Activated CD4-positive, alpha-beta T cell treated with anti-CD3 and anti-CD28 coated beads for 36 hours (primary cell): Measurements from ENCODE around the gene OGFOD3. TPM values are rescaled to one million over a fixed set of nuclear protein-coding genes. Genes with fewer than 3 reads are reported as not detected.
A peak's percentile ranks its signal among the peaks of the same experiment; 100 is the strongest.

Experiments
- ATAC-seq: fragments of 200-7000 bp; cut with Tn5 transposase; one replicate; pipeline ENCODE4 v1.10.0; 2021; ENCODE audit warnings: mild to moderate bottlenecking, moderate library complexity
- CTCF ChIA-PET: fragments of 350-600 bp; sonication (Branson Sonifier 250); formaldehyde crosslinking; loops from one replicate; lab custom pipeline; 2021; ENCODE audit warnings: antibody characterized with exemption; lab: Charles Lee
- POLR2A ChIA-PET: fragments of 350-600 bp; sonication (Branson Sonifier 250); formaldehyde crosslinking; loops from one replicate; lab custom pipeline; 2021; ENCODE audit warnings: antibody characterized with exemption, inconsistent platforms; lab: Charles Lee
- DNase-seq: peaks from one replicate; pipeline ENCODE4 v3.0.0-alpha.2; 2020
- H3K27ac Mint-ChIP-seq: one replicate; pipeline ENCODE4 v1.8.0; 2021; ENCODE audit warnings: mixed read lengths
- H3K27me3 Mint-ChIP-seq: one replicate; pipeline ENCODE4 v1.8.0; 2021; ENCODE audit warnings: mixed read lengths
- H3K36me3 Mint-ChIP-seq: one replicate; pipeline ENCODE4 v1.8.0; 2021; ENCODE audit warnings: low read depth, mixed read lengths
- H3K4me1 Mint-ChIP-seq: one replicate; pipeline ENCODE4 v1.8.0; 2021; ENCODE audit warnings: mixed read lengths
- H3K4me3 Mint-ChIP-seq: one replicate; pipeline ENCODE4 v1.8.0; 2021; ENCODE audit warnings: mild to moderate bottlenecking, moderate library complexity, mixed read lengths
- H3K9me3 Mint-ChIP-seq: one replicate; pipeline ENCODE4 v1.8.0; 2021; ENCODE audit warnings: low read depth, mixed read lengths
- intact Hi-C, 2 experiments: fragments of 100-400 bp; cut with DNase I in 1 of 2; cut with micrococcal nuclease in 1 of 2; formaldehyde crosslinking; loops; one replicate each; pipeline versions ENCODE4 v1.14.2 to v1.15.1; 2022 to 2024; cut with DNase I, micrococcal nuclease
- total RNA-seq, 2 experiments: library from RNA; stranded (reverse); gene quantifications; one replicate each; pipeline ENCODE4 v1.2.3, GENCODE V29; 2021

OGFOD3 gene
- total RNA-seq, 2 experiments from 2014 or later, result 20.0 to 22.3 TPM

GRCh38 chr17:82429824-82430223 lies 11.4 kb upstream of the OGFOD3 start:
- H3K9me3 Mint-ChIP-seq, result no peaks in the 10 kb centered on the region
- no peak for ATAC-seq
- no peak for DNase-seq
- no peak overlapping the region for H3K4me3 Mint-ChIP-seq
- POLR2A ChIA-PET, result no interaction called here
- H3K27me3 Mint-ChIP-seq, result no peaks in the 10 kb centered on the region
- H3K4me1 Mint-ChIP-seq, result peaks cover 13% of the 10 kb centered on the region
- peak overlapping the region; percentile 9 for H3K27ac Mint-ChIP-seq
- intact Hi-C loops, result no loop called here
- CTCF ChIA-PET, result no interaction called here
- H3K36me3 Mint-ChIP-seq, result peaks cover 3% of the 10 kb centered on the region

GRCh38 chr17:82428546-82428945 lies 10.2 kb upstream of the OGFOD3 start:
- ChIA-PET CTCF (interaction anchor here (0.9 kb wide), 1 partner anchor 9 kb away, joined by 3 read pairs; no protein-coding TSS in a partner anchor), POLR2A (interaction anchor here (0.6 kb wide), 1 partner anchor 103 kb away, joined by 3 read pairs; no protein-coding TSS in a partner anchor)
- Mint-ChIP-seq H3K4me1 (peaks cover 7% of the 10 kb centered on the region), H3K4me3 (no peak overlapping the region), H3K27me3 (no peaks in the 10 kb centered on the region), H3K36me3 (peaks cover 3% of the 10 kb centered on the region), H3K9me3 (no peaks in the 10 kb centered on the region), H3K27ac (no peak overlapping the region)
- intact Hi-C loops, result no loop called here
- no peak for ATAC-seq
- no peak for DNase-seq

- H3K4me3 Mint-ChIP-seq, result no peak overlapping the region
- peaks cover 2% of the 10 kb centered on the region for H3K9me3 Mint-ChIP-seq
- peaks cover 26% of the 10 kb centered on the region for H3K36me3 Mint-ChIP-seq
- DNase-seq (no peak), ATAC-seq (no peak)
- peaks cover 7% of the 10 kb centered on the region for H3K4me1 Mint-ChIP-seq
- intact Hi-C loops, result no loop called here
- H3K27ac Mint-ChIP-seq, result peak overlapping the region; percentile 32
- POLR2A ChIA-PET, result no interaction called here
- no peaks in the 10 kb centered on the region for H3K27me3 Mint-ChIP-seq
- CTCF ChIA-PET, result interaction anchor here (0.5 to 2.0 kb wide), 9 partner anchors 13 to 872 kb away, joined by 3 to 5 read pairs (median 3); no protein-coding TSS in a partner anchor
Measured at GRCh38 chr17:82424863-82425159, 6.4 kb upstream of the OGFOD3 start.

- POLR2A ChIA-PET, result no interaction called here
- Mint-ChIP-seq H3K4me1 (peaks cover 11% of the 10 kb centered on the region), H3K27ac (peak overlapping the region; percentile 32), H3K4me3 (no peak overlapping the region), H3K9me3 (peaks cover 2% of the 10 kb centered on the region), H3K36me3 (peaks cover 24% of the 10 kb centered on the region), H3K27me3 (no peaks in the 10 kb centered on the region)
- CTCF ChIA-PET, result interaction anchor here (0.6 to 2.0 kb wide), 10 partner anchors 13 to 872 kb away, joined by 3 to 5 read pairs (median 3); no protein-coding TSS in a partner anchor
- intact Hi-C loops, result no loop called here
- peak; percentile 78 for ATAC-seq
- DNase-seq, result peak; percentile 83
Measured at GRCh38 chr17:82424001-82424862, 5.8 kb upstream of the OGFOD3 start.

- Mint-ChIP-seq H3K4me3 (peak overlapping the region; percentile 73), H3K36me3 (peaks cover 27% of the 10 kb centered on the region), H3K9me3 (peaks cover 2% of the 10 kb centered on the region), H3K27me3 (no peaks in the 10 kb centered on the region), H3K4me1 (peaks cover 18% of the 10 kb centered on the region), H3K27ac (peak overlapping the region; percentile 7)
- ChIA-PET POLR2A (no interaction called here), CTCF (interaction anchor here (0.7 to 1.6 kb wide), 6 partner anchors 9 to 781 kb away, joined by 3 to 7 read pairs (median 3); no protein-coding TSS in a partner anchor)
- intact Hi-C loops, result loop anchor here (2.0 to 10.0 kb wide), 4 partner anchors 31 to 397 kb away; partner anchors contain the start of genes CENPX (in 1 of the 2), CYBC1 (in 1 of the 2) and LRRC45 (in 1 of the 2)
- DNase-seq (no peak), ATAC-seq (no peak)
Measured at GRCh38 chr17:82419540-82419939, 1.2 kb upstream of the OGFOD3 start.

- intact Hi-C loops, result loop anchor here in 1 of 2 experiments (10.0 kb wide), 1 partner anchor 182 kb away; no protein-coding TSS in a partner anchor
- H3K4me3 Mint-ChIP-seq, result no peak overlapping the region
- ATAC-seq (no peak), DNase-seq (peak; percentile 39)
- peaks cover 26% of the 10 kb centered on the region for H3K36me3 Mint-ChIP-seq
- ChIA-PET CTCF (interaction anchor here (0.7 to 1.4 kb wide), 7 partner anchors 9 to 211 kb away, joined by 3 to 8 read pairs (median 3); no protein-coding TSS in a partner anchor), POLR2A (no interaction called here)
- no peaks in the 10 kb centered on the region for H3K27me3 Mint-ChIP-seq
- no peaks in the 10 kb centered on the region for H3K9me3 Mint-ChIP-seq
- no peak overlapping the region for H3K27ac Mint-ChIP-seq
- H3K4me1 Mint-ChIP-seq, result peaks cover 21% of the 10 kb centered on the region
Measured at GRCh38 chr17:82416771-82417170, 1.6 kb downstream of the OGFOD3 start.

GRCh38 chr17:82416264-82416663 lies 2.1 kb downstream of the OGFOD3 start:
- Mint-ChIP-seq H3K27me3 (no peaks in the 10 kb centered on the region), H3K4me1 (peaks cover 21% of the 10 kb centered on the region), H3K4me3 (no peak overlapping the region), H3K36me3 (peaks cover 26% of the 10 kb centered on the region), H3K9me3 (no peaks in the 10 kb centered on the region), H3K27ac (no peak overlapping the region)
- intact Hi-C loops, result loop anchor here in 1 of 2 experiments (10.0 kb wide), 1 partner anchor 181 kb away; no protein-coding TSS in a partner anchor
- POLR2A ChIA-PET, result no interaction called here
- CTCF ChIA-PET, result interaction anchor here (1.0 kb wide), 1 partner anchor 180 kb away, joined by 3 read pairs; no protein-coding TSS in a partner anchor
- DNase-seq (no peak), ATAC-seq (no peak)

GRCh38 chr17:82415786-82416185 lies 2.6 kb downstream of the OGFOD3 start:
- no peak overlapping the region for H3K27ac Mint-ChIP-seq
- CTCF ChIA-PET, result interaction anchor here (1.0 kb wide), 1 partner anchor 180 kb away, joined by 3 read pairs; no protein-coding TSS in a partner anchor
- H3K27me3 Mint-ChIP-seq, result no peaks in the 10 kb centered on the region
- H3K9me3 Mint-ChIP-seq, result no peaks in the 10 kb centered on the region
- ATAC-seq (no peak), DNase-seq (no peak)
- POLR2A ChIA-PET, result no interaction called here
- intact Hi-C loops, result loop anchor here in 1 of 2 experiments (10.0 kb wide), 1 partner anchor 181 kb away; no protein-coding TSS in a partner anchor
- H3K4me3 Mint-ChIP-seq, result no peak overlapping the region
- H3K36me3 Mint-ChIP-seq, result peaks cover 21% of the 10 kb centered on the region
- peaks cover 21% of the 10 kb centered on the region for H3K4me1 Mint-ChIP-seq

- peak overlapping the region; percentile 28 for H3K4me3 Mint-ChIP-seq
- ChIA-PET POLR2A (no interaction called here), CTCF (interaction anchor here (0.6 to 1.6 kb wide), 2 partner anchors 180 to 385 kb away, joined by 3 to 4 read pairs; no protein-coding TSS in a partner anchor)
- no peaks in the 10 kb centered on the region for H3K27me3 Mint-ChIP-seq
- DNase-seq (no peak), ATAC-seq (no peak)
- peaks cover 21% of the 10 kb centered on the region for H3K4me1 Mint-ChIP-seq
- H3K36me3 Mint-ChIP-seq, result peaks cover 20% of the 10 kb centered on the region
- intact Hi-C loops, result loop anchor here in 1 of 2 experiments (10.0 kb wide), 1 partner anchor 181 kb away; no protein-coding TSS in a partner anchor
- no peak overlapping the region for H3K27ac Mint-ChIP-seq
- no peaks in the 10 kb centered on the region for H3K9me3 Mint-ChIP-seq
Measured at GRCh38 chr17:82415336-82415735, 3.0 kb downstream of the OGFOD3 start.

- intact Hi-C loops, result loop anchor here (1.0 to 10.0 kb wide), 5 partner anchors 62 to 208 kb away; no protein-coding TSS in a partner anchor
- Mint-ChIP-seq H3K27ac (no peak overlapping the region), H3K36me3 (peaks cover 15% of the 10 kb centered on the region), H3K4me1 (peaks cover 15% of the 10 kb centered on the region), H3K27me3 (no peaks in the 10 kb centered on the region), H3K4me3 (peak overlapping the region; percentile 28), H3K9me3 (no peaks in the 10 kb centered on the region)
- ATAC-seq (peak; percentile 32), DNase-seq (peak; percentile 88)
- POLR2A ChIA-PET, result no interaction called here
- CTCF ChIA-PET, result interaction anchor here (0.6 to 1.6 kb wide), 4 partner anchors 64 to 384 kb away, joined by 3 to 4 read pairs (median 4); no protein-coding TSS in a partner anchor
Measured at GRCh38 chr17:82414548-82415281, 3.7 kb downstream of the OGFOD3 start.
